ENCODE measurements around the gene SLC9A8.

Gene SLC9A8

DNA sequence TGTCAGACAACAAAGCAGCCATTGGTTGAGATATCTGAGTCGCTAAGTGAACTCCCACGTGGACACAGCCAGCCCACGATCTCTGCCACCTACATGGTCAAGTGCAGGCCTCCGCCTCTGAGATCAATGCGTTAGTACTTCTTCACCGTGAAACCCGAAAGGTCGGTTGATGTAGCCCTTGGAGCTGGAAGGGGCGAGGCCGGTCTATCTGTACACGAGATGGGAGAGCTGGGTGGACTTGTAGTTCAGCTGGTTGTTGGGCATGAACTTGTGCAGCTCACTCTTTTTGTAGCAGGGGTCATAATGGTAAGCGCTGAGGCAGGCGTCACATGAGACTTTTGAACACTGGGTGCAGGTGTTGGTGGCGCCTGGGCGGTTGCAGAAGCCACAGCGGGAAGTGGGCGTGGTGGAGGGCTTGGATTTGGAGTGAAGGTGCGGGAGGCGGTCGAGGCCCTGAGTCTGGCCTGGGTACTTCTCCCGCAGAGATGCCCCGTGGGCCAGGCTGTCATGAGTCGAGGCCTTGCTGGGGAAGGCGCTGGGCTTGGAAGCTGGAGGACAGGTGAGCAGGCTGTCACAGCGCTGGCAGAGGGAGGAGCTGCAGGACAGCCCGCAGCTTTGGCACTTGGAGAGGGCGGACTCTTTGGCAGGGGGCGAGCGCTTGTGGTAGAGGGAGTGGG lies 92.9 kb downstream of the SLC9A8 start:
- TF ChIP-seq, protein P1, sequence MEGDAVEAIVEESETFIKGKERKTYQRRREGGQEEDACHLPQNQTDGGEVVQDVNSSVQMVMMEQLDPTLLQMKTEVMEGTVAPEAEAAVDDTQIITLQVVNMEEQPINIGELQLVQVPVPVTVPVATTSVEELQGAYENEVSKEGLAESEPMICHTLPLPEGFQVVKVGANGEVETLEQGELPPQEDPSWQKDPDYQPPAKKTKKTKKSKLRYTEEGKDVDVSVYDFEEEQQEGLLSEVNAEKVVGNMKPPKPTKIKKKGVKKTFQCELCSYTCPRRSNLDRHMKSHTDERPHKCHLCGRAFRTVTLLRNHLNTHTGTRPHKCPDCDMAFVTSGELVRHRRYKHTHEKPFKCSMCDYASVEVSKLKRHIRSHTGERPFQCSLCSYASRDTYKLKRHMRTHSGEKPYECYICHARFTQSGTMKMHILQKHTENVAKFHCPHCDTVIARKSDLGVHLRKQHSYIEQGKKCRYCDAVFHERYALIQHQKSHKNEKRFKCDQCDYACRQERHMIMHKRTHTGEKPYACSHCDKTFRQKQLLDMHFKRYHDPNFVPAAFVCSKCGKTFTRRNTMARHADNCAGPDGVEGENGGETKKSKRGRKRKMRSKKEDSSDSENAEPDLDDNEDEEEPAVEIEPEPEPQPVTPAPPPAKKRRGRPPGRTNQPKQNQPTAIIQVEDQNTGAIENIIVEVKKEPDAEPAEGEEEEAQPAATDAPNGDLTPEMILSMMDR (IDR thresholded peaks at IDR 0.05; ENCODE audit: insufficient read depth, low read length), result no peak
- no peak for TF ChIP-seq SPI1 (IDR thresholded peaks at IDR 0.05; ENCODE audit: borderline replicate concordance, low read depth)
- Histone ChIP-seq H3K27ac (replicated peaks) (no peak overlapping the region), H3K4me3 (replicated peaks; ENCODE audit: insufficient read depth, low read length) (no peak overlapping the region), H3K27me3 (ENCODE audit: insufficient read depth, poor library complexity, severe bottlenecking) (no peaks in the 10 kb centered on the region)
- DNase-seq (ENCODE audit: low read depth in 1 of 2, low spot score in 1 of 2), result no peak

DNA sequence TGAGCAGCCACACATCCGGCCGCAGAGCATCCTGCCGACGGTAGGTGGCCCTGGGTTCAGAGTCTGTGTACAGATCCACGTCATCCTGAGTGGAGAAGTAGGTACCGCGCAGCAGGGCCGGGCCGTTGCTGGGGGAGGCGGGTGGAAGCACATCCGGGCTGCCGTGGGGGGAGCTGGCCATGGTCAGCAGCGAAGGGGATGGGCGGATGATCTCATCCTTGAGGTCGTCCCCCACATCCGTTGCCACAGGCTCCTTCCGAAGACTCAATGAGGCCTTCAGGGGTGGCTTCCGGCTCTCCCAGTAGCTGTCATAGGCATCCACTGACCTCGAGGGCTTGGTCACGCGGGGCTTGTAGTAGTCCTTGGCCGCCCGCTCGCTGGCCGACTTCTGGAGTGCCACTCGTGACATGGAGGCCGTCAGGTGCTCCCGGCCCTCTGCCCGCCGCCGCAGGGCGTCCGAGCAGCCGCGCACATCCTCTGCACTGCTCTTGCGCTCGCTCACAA lies 93.5 kb downstream of the SLC9A8 start:
- H3K4me3 ChIP-seq (replicated peaks; ENCODE audit: insufficient read depth, low read length), result no peak overlapping the region
- TF ChIP-seq GABPA (IDR thresholded peaks at IDR 0.05; ENCODE audit: low read depth) (no peak), POLR2AphosphoS5 (IDR thresholded peaks at IDR 0.05; ENCODE audit: low read depth) (no peak), SPI1 (IDR thresholded peaks at IDR 0.05; ENCODE audit: borderline replicate concordance, low read depth) (no peak)
- TF ChIP-seq, protein P2, sequence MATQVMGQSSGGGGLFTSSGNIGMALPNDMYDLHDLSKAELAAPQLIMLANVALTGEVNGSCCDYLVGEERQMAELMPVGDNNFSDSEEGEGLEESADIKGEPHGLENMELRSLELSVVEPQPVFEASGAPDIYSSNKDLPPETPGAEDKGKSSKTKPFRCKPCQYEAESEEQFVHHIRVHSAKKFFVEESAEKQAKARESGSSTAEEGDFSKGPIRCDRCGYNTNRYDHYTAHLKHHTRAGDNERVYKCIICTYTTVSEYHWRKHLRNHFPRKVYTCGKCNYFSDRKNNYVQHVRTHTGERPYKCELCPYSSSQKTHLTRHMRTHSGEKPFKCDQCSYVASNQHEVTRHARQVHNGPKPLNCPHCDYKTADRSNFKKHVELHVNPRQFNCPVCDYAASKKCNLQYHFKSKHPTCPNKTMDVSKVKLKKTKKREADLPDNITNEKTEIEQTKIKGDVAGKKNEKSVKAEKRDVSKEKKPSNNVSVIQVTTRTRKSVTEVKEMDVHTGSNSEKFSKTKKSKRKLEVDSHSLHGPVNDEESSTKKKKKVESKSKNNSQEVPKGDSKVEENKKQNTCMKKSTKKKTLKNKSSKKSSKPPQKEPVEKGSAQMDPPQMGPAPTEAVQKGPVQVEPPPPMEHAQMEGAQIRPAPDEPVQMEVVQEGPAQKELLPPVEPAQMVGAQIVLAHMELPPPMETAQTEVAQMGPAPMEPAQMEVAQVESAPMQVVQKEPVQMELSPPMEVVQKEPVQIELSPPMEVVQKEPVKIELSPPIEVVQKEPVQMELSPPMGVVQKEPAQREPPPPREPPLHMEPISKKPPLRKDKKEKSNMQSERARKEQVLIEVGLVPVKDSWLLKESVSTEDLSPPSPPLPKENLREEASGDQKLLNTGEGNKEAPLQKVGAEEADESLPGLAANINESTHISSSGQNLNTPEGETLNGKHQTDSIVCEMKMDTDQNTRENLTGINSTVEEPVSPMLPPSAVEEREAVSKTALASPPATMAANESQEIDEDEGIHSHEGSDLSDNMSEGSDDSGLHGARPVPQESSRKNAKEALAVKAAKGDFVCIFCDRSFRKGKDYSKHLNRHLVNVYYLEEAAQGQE (IDR thresholded peaks at IDR 0.05; ENCODE audit: insufficient replicate concordance, low read depth), result no peak
- TF ChIP-seq, protein P1 (IDR thresholded peaks at IDR 0.05; ENCODE audit: insufficient read depth, low read length), result no peak
- no peaks in the 10 kb centered on the region for H3K27me3 ChIP-seq (ENCODE audit: insufficient read depth, poor library complexity, severe bottlenecking)
- H3K27ac ChIP-seq (replicated peaks), result no peak overlapping the region
- DNase-seq (ENCODE audit: low read depth in 1 of 2, low spot score in 1 of 2), result no peak

DNA sequence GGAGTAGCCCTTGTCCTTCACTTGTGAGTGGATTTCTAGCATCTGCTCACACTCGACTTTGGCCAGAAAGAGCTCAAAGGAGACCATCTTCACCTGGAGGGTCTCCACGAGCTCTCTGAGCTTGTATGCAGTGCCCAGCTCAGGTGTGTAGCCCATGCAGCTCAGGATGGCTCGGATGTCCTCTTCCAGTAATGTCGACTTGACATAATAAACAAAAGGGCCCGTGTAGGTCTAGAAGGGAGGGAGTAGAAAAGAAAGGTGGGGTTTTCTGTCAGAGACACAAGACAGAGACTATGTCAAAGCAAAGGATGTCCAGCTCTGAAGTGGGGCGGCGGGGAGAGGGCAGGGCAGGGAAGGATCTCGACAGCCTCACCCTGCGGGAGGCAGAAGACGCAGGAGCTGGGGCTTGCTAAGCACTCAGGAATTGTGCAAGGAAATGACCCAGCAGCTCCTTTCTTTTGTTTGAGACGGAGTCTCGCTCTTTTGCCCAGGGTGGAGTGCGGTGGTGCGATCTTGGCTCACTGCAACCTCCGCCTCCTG lies 94.1 kb downstream of the SLC9A8 start:
- H3K27ac ChIP-seq (replicated peaks), result no peak overlapping the region
- H3K27me3 ChIP-seq (ENCODE audit: insufficient read depth, poor library complexity, severe bottlenecking), result no peaks in the 10 kb centered on the region
- TF ChIP-seq, protein P1 (IDR thresholded peaks at IDR 0.05; ENCODE audit: insufficient read depth, low read length), result no peak
- TF ChIP-seq GABPA (IDR thresholded peaks at IDR 0.05; ENCODE audit: low read depth), result no peak
- TF ChIP-seq, protein P2 (IDR thresholded peaks at IDR 0.05; ENCODE audit: insufficient replicate concordance, low read depth), result no peak
- TF ChIP-seq POLR2AphosphoS5 (IDR thresholded peaks at IDR 0.05; ENCODE audit: low read depth), result no peak
- no peak for TF ChIP-seq SPI1 (IDR thresholded peaks at IDR 0.05; ENCODE audit: borderline replicate concordance, low read depth)
- no peak for DNase-seq (ENCODE audit: low read depth in 1 of 2, low spot score in 1 of 2)
- no peak overlapping the region for H3K4me3 ChIP-seq (replicated peaks; ENCODE audit: insufficient read depth, low read length)

All from HL-60 (cell line).